K562 (cell line): ENCODE measurements around the gene DACT3. TPM values are rescaled to one million over a fixed set of nuclear protein-coding genes. Genes with fewer than 3 reads are reported as not detected.
A peak's percentile ranks its signal among the peaks of the same experiment; 100 is the strongest.

ENCODE experiments used
- ATAC-seq: fragments of 200-7000 bp; cut with Tn5 transposase; 3 replicates; pipeline ENCODE4 v1.9.1; 2020; ENCODE audit warnings: moderate library complexity
- BruUV-seq: library from RNA; stranded (reverse); fragments of 400-500 nt; replicated peaks from 2 replicates; lab custom pipeline; 2021; lab: Mats Ljungman, UMichigan
- CTCF ChIA-PET: fragments of 300-600 bp; formaldehyde crosslinking; extraction: SDS; loops from one replicate; lab custom pipeline; 2021; ENCODE audit warnings: low intra/inter-chr PET ratio; lab: Yijun Ruan, JAX
- POLR2A ChIA-PET: fragments of 300-600, 350-650 bp; sonication (Branson Sonifier 250); formaldehyde crosslinking; extraction: SDS; loops from one replicate; lab custom pipeline; 2021; ENCODE audit warnings: antibody characterized with exemption, inconsistent platforms; lab: Yijun Ruan, JAX
- DNase-seq, 4 experiments: peaks; one replicate each; pipeline versions ENCODE4 v3.0.0 to v3.0.0-alpha.2; 2011 to 2018; ENCODE audit warnings: low spot score in 3 of 4, mixed read lengths in 3 of 4; ENCODE audit errors: extremely low read depth in 1 of 4
- FAIRE-seq: peaks from 2 replicates; lab custom pipeline; 2011; peaks lifted over from hg19 to GRCh38; lab: Jason Lieb, UNC
- H2AFZ ChIP-seq: 2 replicates; pipeline ENCODE4 v1.6.0; 2011; ENCODE audit warnings: low read depth, low read length, control low read depth, inconsistent platforms
- H3K27ac ChIP-seq: fragments of 200-600 bp; 3 replicates; pipeline ENCODE4 v1.8.0; 2011; ENCODE audit warnings: low read depth, mild to moderate bottlenecking, control low read depth, inconsistent platforms, low read length, moderate library complexity, mixed read lengths; ENCODE audit errors: extremely low read depth
- H3K27me3 ChIP-seq, 2 experiments: fragments of 300-600 bp in 1 of 2; 2 replicates in 1 of 2; 3 replicates in 1 of 2; pipeline versions ENCODE4 v1.6.0 to v1.8.0; 2011; ENCODE audit warnings: inconsistent platforms in 2 of 2, low read length in 2 of 2, mild to moderate bottlenecking in 1 of 2, mixed read lengths in 1 of 2, moderate library complexity in 1 of 2; ENCODE audit not compliant: control insufficient read depth in 2 of 2, insufficient read depth in 2 of 2
- H3K36me3 ChIP-seq: fragments of 300-600 bp; 3 replicates; pipeline ENCODE4 v1.8.0; 2011; ENCODE audit warnings: mild to moderate bottlenecking, low read length, inconsistent platforms; ENCODE audit not compliant: control insufficient read depth, insufficient read depth
- H3K4me1 ChIP-seq, 2 experiments: fragments of 200-600 bp in 1 of 2; replicated peaks in 1 of 2; 2 replicates in 1 of 2; 3 replicates in 1 of 2; pipeline versions ENCODE4 v1.5.1 to v1.8.0; 2011; ENCODE audit warnings: inconsistent platforms in 2 of 2, low read length in 2 of 2, mild to moderate bottlenecking in 1 of 2, mixed read lengths in 1 of 2, moderate library complexity in 1 of 2; ENCODE audit not compliant: control insufficient read depth in 2 of 2, insufficient read depth in 2 of 2
- H3K4me2 ChIP-seq: 2 replicates; pipeline ENCODE4 v1.6.1; 2011; ENCODE audit warnings: low read length, control low read depth, inconsistent platforms, mixed read lengths; ENCODE audit not compliant: insufficient read depth
- H3K4me3 ChIP-seq: fragments of 200-600 bp; sonication (generic), shearing (Covaris generic); 2 replicates; pipeline ENCODE4 v1.5.1; 2016; ENCODE audit warnings: control low read depth, inconsistent platforms
- H3K79me2 ChIP-seq: fragments of 200-600 bp; 3 replicates; pipeline ENCODE4 v1.8.0; 2011; ENCODE audit warnings: low read length, inconsistent platforms; ENCODE audit not compliant: control insufficient read depth, insufficient read depth
- H3K9ac ChIP-seq, 2 experiments: 2 replicates each; pipeline versions ENCODE4 v1.6.0 to v1.6.1; 2011; ENCODE audit warnings: low read depth in 2 of 2, low read length in 2 of 2, control low read depth in 1 of 2, inconsistent platforms in 1 of 2, mild to moderate bottlenecking in 1 of 2, mixed read lengths in 1 of 2; ENCODE audit not compliant: insufficient read depth in 1 of 2
- H3K9me1 ChIP-seq: one replicate; pipeline ENCODE4 v1.6.0; 2011; ENCODE audit warnings: inconsistent platforms, mild to moderate bottlenecking, low read length, moderate library complexity; ENCODE audit not compliant: control insufficient read depth, insufficient read depth
- H3K9me3 ChIP-seq: replicated peaks from 2 replicates; pipeline ENCODE4 v1.5.1; 2011; ENCODE audit warnings: low read depth, low read length, inconsistent platforms; ENCODE audit not compliant: control insufficient read depth, insufficient read depth
- H4K20me1 ChIP-seq: replicated peaks from 2 replicates; pipeline ENCODE4 v1.6.1; 2011; ENCODE audit warnings: low read length, inconsistent platforms, mixed read lengths; ENCODE audit not compliant: control insufficient read depth, insufficient read depth
- ARID2 ChIP-seq: fragments of 450-650 bp; IDR thresholded peaks from 2 replicates; pipeline ENCODE4 v1.6.1; 2017; ENCODE audit warnings: antibody characterized with exemption, mild to moderate bottlenecking
- E2F3 ChIP-seq: fragments of 250-450 bp; sonication (Bioruptor Pico); IDR thresholded peaks from 2 replicates; pipeline ENCODE4 v1.4.0; 2020; ENCODE audit warnings: mild to moderate bottlenecking
- KAT2B ChIP-seq: IDR thresholded peaks from one replicate; pipeline ENCODE4 v1.6.1; 2012; ENCODE audit warnings: low read depth, mild to moderate bottlenecking, control low read depth, inconsistent platforms, low read length, moderate library complexity
- RBFOX2 ChIP-seq: fragments of 200-400 bp; formaldehyde crosslinking; IDR thresholded peaks from 2 replicates; pipeline ENCODE4 v1.6.1; 2017; ENCODE audit warnings: low read depth, mild to moderate bottlenecking, low read length, moderate library complexity
- TFAP4 ChIP-seq: sonication (generic); formaldehyde crosslinking; IDR thresholded peaks from 2 replicates; pipeline ENCODE4 v1.8.0; 2022; ENCODE audit warnings: missing genetic modification reagents, mild to moderate bottlenecking, moderate library complexity, borderline replicate concordance
- ZFP30 ChIP-seq: fragments of 250-450 bp; sonication (Bioruptor Pico); IDR thresholded peaks from 2 replicates; pipeline ENCODE4 v1.8.0; 2022; ENCODE audit warnings: moderate library complexity, mild to moderate bottlenecking, inconsistent platforms, borderline replicate concordance
- ZNF274 ChIP-seq: IDR thresholded peaks from 2 replicates; pipeline ENCODE4 v1.6.1; 2011; ENCODE audit warnings: low read depth, mild to moderate bottlenecking, low read length, moderate library complexity, borderline replicate concordance
- ZNF699 ChIP-seq: fragments of 250-450 bp; sonication (Bioruptor Pico); IDR thresholded peaks from 2 replicates; pipeline ENCODE4 v1.8.0; 2021; ENCODE audit warnings: mild to moderate bottlenecking, moderate library complexity; ENCODE audit not compliant: insufficient replicate concordance
- WGBS: fragments of 100-300 bp; shearing (Covaris generic); methylation state at CpG from one replicate; pipeline ENCODE4 v1.1.6; 2016; ENCODE audit warnings: low coverage, mixed read lengths; ENCODE audit not compliant: insufficient coverage; ENCODE audit errors: missing lambda C conversion rate; 5-methylcytosine and 5-hydroxymethylcytosine counted together
- in situ Hi-C: fragments of 300-500 bp; cut with MboI; formaldehyde crosslinking; loops from 4 replicates; pipeline ENCODE4 v1.15.0; 2018; ENCODE audit warnings: inconsistent platforms, mixed read lengths
- intact Hi-C: fragments of 100-400 bp; cut with micrococcal nuclease; formaldehyde crosslinking; loops from 2 replicates; pipeline ENCODE4 v1.14.2; 2022
- polyA plus RNA-seq, 8 experiments: library from polyadenylated mRNA; depleted of rRNA in 4 of 8; stranded (reverse) in 5 of 8; unstranded in 3 of 8; fragments of >200 nt; fragmentation: Nextera tagmentation in 2 of 8; fragmentation: Illumina TruSeq in 1 of 8; extraction: Ambion mirVana in 2 of 8; extraction: Trizol in 1 of 8; gene quantifications; 2 replicates each; pipeline versions ENCODE4 v1.2.1 to v1.2.3, GENCODE V29; 2011 to 2014; ENCODE audit warnings: inconsistent platforms in 1 of 8, missing spikeins in 1 of 8
- total RNA-seq, 7 experiments: library from RNA; depleted of rRNA in 6 of 7; stranded (reverse); fragments of >200 nt in 6 of 7; fragmentation: Illumina TruSeq in 2 of 7; extraction: Trizol in 2 of 7; gene quantifications; 2 replicates each; pipeline versions ENCODE4 v1.2.1 to v1.2.3, GENCODE V29; 2011 to 2021; ENCODE audit warnings: low replicate concordance in 1 of 7

DACT3 gene
- total and polyA plus RNA-seq, 9 of the 15 experiments (the other 6 are each of a cell fraction or from before 2014, with no cell fraction given), result 0.67 to 6.5 (median 3.5) TPM

- no peak overlapping the region for H3K9ac ChIP-seq
These were observed 52.2 kb downstream of the DACT3 start for GRCh38 chr19:46608581-46609345.

GRCh38 chr19:46608178-46608577 is 52.8 kb downstream of the DACT3 start:
- in situ Hi-C loops, result no loop called here
- Histone ChIP-seq H3K36me3 (peaks cover 72% of the 10 kb centered on the region; the same call in 2 of the 3 replicates), H3K27ac (no peak overlapping the region), H3K4me3 (no peak overlapping the region), H3K9me3 (no peaks in the 10 kb centered on the region), H3K27me3 (no peaks in the 10 kb centered on the region), H2AFZ (no peak overlapping the region), H3K9ac (no peak overlapping the region), H3K9me1 (no peaks in the 10 kb centered on the region), H3K4me2 (no peak overlapping the region), H4K20me1 (peaks cover 32% of the 10 kb centered on the region), H3K4me1 (peaks cover 6 to 30% of the 10 kb centered on the region in 2 experiments; a peak in 4 of 5 replicates), H3K79me2 (peaks cover 29% of the 10 kb centered on the region)
- BruUV-seq, result no TSS peak
- no peak for FAIRE-seq
- DNase-seq, result peak in 1 of 4 experiments; percentile 26
- ChIA-PET CTCF (no interaction called here), POLR2A (interaction anchor here (0.8 to 1.0 kb wide), 3 partner anchors 18 to 159 kb away, joined by 3 to 6 read pairs (median 6); no protein-coding TSS in a partner anchor)
- ATAC-seq, result no peak
- TF ChIP-seq E2F3 (CRISPR knock-in tag) (no peak), ZNF274 (no peak), TFAP4 (CRISPR knock-in tag) (no peak), ZFP30 (CRISPR knock-in tag) (no peak), ZNF699 (CRISPR knock-in tag) (no peak)
- intact Hi-C loops, result no loop called here
- WGBS, result 91% methylated on average over 7 of the region's 9 CpGs

More at GRCh38 chr19:46608581-46609345, 52.2 kb downstream of the DACT3 start:
- no peaks in the 10 kb centered on the region for H3K9me3 ChIP-seq
- FAIRE-seq (no peak), ATAC-seq (no peak)
- 96% methylated on average over 23 of the region's 27 CpGs for WGBS
- peaks cover 67% of the 10 kb centered on the region; the same call in 2 of the 3 replicates for H3K36me3 ChIP-seq
- peaks cover 23% of the 10 kb centered on the region for H3K79me2 ChIP-seq
- TF ChIP-seq KAT2B (no peak), ARID2 (no peak), RBFOX2 (peak; percentile 48; the same call in 1 of the 2 replicates)
- TF ChIP-seq, all 486 proteins: peak for 1
- intact Hi-C loops, result no loop called here
- BruUV-seq, result no TSS peak
- Histone ChIP-seq H4K20me1 (peaks cover 26% of the 10 kb centered on the region; the same call in 1 of the 2 replicates), H3K4me2 (no peak overlapping the region), H3K4me1 (peaks cover 0 to 27% of the 10 kb centered on the region in 2 experiments; a peak in 3 of 5 replicates), H3K9me1 (no peaks in the 10 kb centered on the region), H3K4me3 (no peak overlapping the region), H3K27me3 (no peaks in the 10 kb centered on the region), H3K27ac (no peak overlapping the region), H2AFZ (no peak overlapping the region)
- in situ Hi-C loops, result no loop called here
- POLR2A ChIA-PET, result interaction anchor here (1.0 kb wide), 1 partner anchor 158 kb away, joined by 6 read pairs; no protein-coding TSS in a partner anchor
- CTCF ChIA-PET, result no interaction called here
- DNase-seq, result peak in 1 of 4 experiments; percentile 6
